Gastroesophageal sphincter (tissue), 3 donors: ENCODE data around the gene AKAP12.
A peak's percentile ranks its signal among the peaks of the same experiment; 100 is the strongest.

ENCODE experiments used
- CTCF ChIP-seq, 4 experiments: fragments of 200-600 bp in 2 of 4; fragments of 450-650 bp in 2 of 4; sonication (generic) in 1 of 4; IDR thresholded peaks; one replicate each; pipeline ENCODE4 v1.5.1; 2017 to 2019; ENCODE audit warnings: antibody characterized with exemption in 4 of 4, mild to moderate bottlenecking in 2 of 4, moderate library complexity in 2 of 4
- EP300 ChIP-seq: sonication (generic); formaldehyde crosslinking; IDR thresholded peaks from one replicate; pipeline ENCODE4 v1.6.1; 2017; ENCODE audit warnings: antibody characterized with exemption, mild to moderate bottlenecking
- POLR2A ChIP-seq, 2 donors: fragments of 450-650 bp; IDR thresholded peaks; one replicate each; pipeline ENCODE4 v1.6.1; 2017; ENCODE audit warnings: antibody characterized with exemption in 2 of 2, mild to moderate bottlenecking in 2 of 2, moderate library complexity in 1 of 2
- POLR2AphosphoS5 ChIP-seq: sonication (generic); formaldehyde crosslinking; IDR thresholded peaks from one replicate; pipeline ENCODE4 v1.6.1; 2017; ENCODE audit warnings: antibody characterized with exemption

GRCh38 chr6:151269321-151269995, 29.7 kb downstream of the AKAP12 start:
- TF ChIP-seq EP300 (no peak), CTCF (IDR thresholded peaks at IDR 0.05) (no peak), POLR2A (IDR thresholded peaks at IDR 0.05) (no peak), POLR2AphosphoS5 (peak; percentile 9)
